ENCODE data around the gene LIMK1.
A peak's percentile ranks its signal among the peaks of the same experiment; 100 is the strongest.

LIMK1 gene

GRCh38 chr7:74092321-74092963 lies 8.8 kb downstream of the LIMK1 start:
- Mint-ChIP-seq H3K4me3 (peak overlapping the region; percentile 70), H3K36me3 (ENCODE audit: low read depth) (peaks cover 7% of the 10 kb centered on the region), H3K4me1 (ENCODE audit: low read depth) (peaks cover 25% of the 10 kb centered on the region), H3K27me3 (no peaks in the 10 kb centered on the region), H3K27ac (peak overlapping the region; percentile 26), H3K9me3 (no peaks in the 10 kb centered on the region)

GRCh38 chr7:74092964-74093471 lies 9.4 kb downstream of the LIMK1 start:
- Mint-ChIP-seq H3K36me3 (ENCODE audit: low read depth) (peaks cover 8% of the 10 kb centered on the region), H3K27ac (peak overlapping the region; percentile 81), H3K4me1 (ENCODE audit: low read depth) (peaks cover 27% of the 10 kb centered on the region), H3K4me3 (peak overlapping the region; percentile 70), H3K9me3 (no peaks in the 10 kb centered on the region), H3K27me3 (no peaks in the 10 kb centered on the region)

GRCh38 chr7:74093671-74094223 lies 10.1 kb downstream of the LIMK1 start:
- no peaks in the 10 kb centered on the region for H3K9me3 Mint-ChIP-seq
- H3K27ac Mint-ChIP-seq: peak overlapping the region; percentile 81
- peaks cover 30% of the 10 kb centered on the region for H3K4me1 Mint-ChIP-seq (ENCODE audit: low read depth)
- peaks cover 10% of the 10 kb centered on the region for H3K36me3 Mint-ChIP-seq (ENCODE audit: low read depth)
- H3K27me3 Mint-ChIP-seq: no peaks in the 10 kb centered on the region
- peak overlapping the region; percentile 70 for H3K4me3 Mint-ChIP-seq

GRCh38 chr7:74094224-74095101 lies 10.9 kb downstream of the LIMK1 start:
- Mint-ChIP-seq H3K4me1 (ENCODE audit: low read depth) (peaks cover 30% of the 10 kb centered on the region), H3K36me3 (ENCODE audit: low read depth) (peaks cover 10% of the 10 kb centered on the region), H3K27me3 (no peaks in the 10 kb centered on the region), H3K27ac (peak overlapping the region; percentile 81), H3K4me3 (peak overlapping the region; percentile 70), H3K9me3 (no peaks in the 10 kb centered on the region)

- Mint-ChIP-seq H3K4me1 (ENCODE audit: low read depth) (peaks cover 30% of the 10 kb centered on the region), H3K9me3 (no peaks in the 10 kb centered on the region), H3K27me3 (no peaks in the 10 kb centered on the region), H3K4me3 (peak overlapping the region; percentile 70), H3K27ac (peak overlapping the region; percentile 81), H3K36me3 (ENCODE audit: low read depth) (peaks cover 10% of the 10 kb centered on the region)
Measured at GRCh38 chr7:74095135-74095534, 11.5 kb downstream of the LIMK1 start.

- Mint-ChIP-seq H3K27ac (no peak overlapping the region), H3K36me3 (ENCODE audit: low read depth) (peaks cover 16% of the 10 kb centered on the region), H3K9me3 (no peaks in the 10 kb centered on the region), H3K27me3 (no peaks in the 10 kb centered on the region), H3K4me1 (ENCODE audit: low read depth) (peaks cover 24% of the 10 kb centered on the region), H3K4me3 (no peak overlapping the region)
Measured at GRCh38 chr7:74097937-74098614, 14.5 kb downstream of the LIMK1 start.

GRCh38 chr7:74099031-74099430 lies 15.4 kb downstream of the LIMK1 start:
- Mint-ChIP-seq H3K9me3 (no peaks in the 10 kb centered on the region), H3K4me3 (no peak overlapping the region), H3K27me3 (no peaks in the 10 kb centered on the region), H3K27ac (no peak overlapping the region), H3K36me3 (ENCODE audit: low read depth) (peaks cover 22% of the 10 kb centered on the region), H3K4me1 (ENCODE audit: low read depth) (peaks cover 17% of the 10 kb centered on the region)

- Mint-ChIP-seq H3K9me3 (no peaks in the 10 kb centered on the region), H3K27me3 (no peaks in the 10 kb centered on the region), H3K27ac (no peak overlapping the region), H3K36me3 (ENCODE audit: low read depth) (peaks cover 26% of the 10 kb centered on the region), H3K4me3 (no peak overlapping the region), H3K4me1 (ENCODE audit: low read depth) (peaks cover 7% of the 10 kb centered on the region)
Measured at GRCh38 chr7:74101061-74101681, 17.6 kb downstream of the LIMK1 start.

- no peak overlapping the region for H3K27ac Mint-ChIP-seq
- H3K36me3 Mint-ChIP-seq (ENCODE audit: low read depth): peaks cover 18% of the 10 kb centered on the region
- no peak overlapping the region for H3K4me3 Mint-ChIP-seq
Measured at GRCh38 chr7:74103219-74103772, 19.7 kb downstream of the LIMK1 start.

GRCh38 chr7:74104702-74105101 lies 21.1 kb downstream of the LIMK1 start:
- H3K4me3 Mint-ChIP-seq: no peak overlapping the region
- peaks cover 16% of the 10 kb centered on the region for H3K36me3 Mint-ChIP-seq (ENCODE audit: low read depth)
- no peaks in the 10 kb centered on the region for H3K27me3 Mint-ChIP-seq
- no peaks in the 10 kb centered on the region for H3K9me3 Mint-ChIP-seq
- peaks cover 3% of the 10 kb centered on the region for H3K4me1 Mint-ChIP-seq (ENCODE audit: low read depth)
- H3K27ac Mint-ChIP-seq: no peak overlapping the region

More at GRCh38 chr7:74103219-74103772, 19.7 kb downstream of the LIMK1 start:
- H3K9me3 Mint-ChIP-seq: no peaks in the 10 kb centered on the region
- peaks cover 3% of the 10 kb centered on the region for H3K4me1 Mint-ChIP-seq (ENCODE audit: low read depth)
- no peaks in the 10 kb centered on the region for H3K27me3 Mint-ChIP-seq

GRCh38 chr7:74105992-74106391 lies 22.4 kb downstream of the LIMK1 start:
- Mint-ChIP-seq H3K27ac (no peak overlapping the region), H3K9me3 (no peaks in the 10 kb centered on the region), H3K36me3 (ENCODE audit: low read depth) (peaks cover 25% of the 10 kb centered on the region), H3K27me3 (no peaks in the 10 kb centered on the region), H3K4me3 (no peak overlapping the region), H3K4me1 (ENCODE audit: low read depth) (peaks cover 2% of the 10 kb centered on the region)

GRCh38 chr7:74106846-74107245 lies 23.2 kb downstream of the LIMK1 start:
- no peak overlapping the region for H3K27ac Mint-ChIP-seq
- no peaks in the 10 kb centered on the region for H3K27me3 Mint-ChIP-seq
- no peaks in the 10 kb centered on the region for H3K4me1 Mint-ChIP-seq (ENCODE audit: low read depth)
- H3K9me3 Mint-ChIP-seq: no peaks in the 10 kb centered on the region
- H3K36me3 Mint-ChIP-seq (ENCODE audit: low read depth): peaks cover 33% of the 10 kb centered on the region
- H3K4me3 Mint-ChIP-seq: no peak overlapping the region

GRCh38 chr7:74115326-74115725 lies 31.7 kb downstream of the LIMK1 start:
- H3K4me3 Mint-ChIP-seq: no peak overlapping the region
- no peaks in the 10 kb centered on the region for H3K27me3 Mint-ChIP-seq
- no peaks in the 10 kb centered on the region for H3K4me1 Mint-ChIP-seq (ENCODE audit: low read depth)
- no peak overlapping the region for H3K27ac Mint-ChIP-seq
- H3K9me3 Mint-ChIP-seq: no peaks in the 10 kb centered on the region
- peaks cover 26% of the 10 kb centered on the region for H3K36me3 Mint-ChIP-seq (ENCODE audit: low read depth)

GRCh38 chr7:74116356-74116755 lies 32.8 kb downstream of the LIMK1 start:
- Mint-ChIP-seq H3K4me3 (no peak overlapping the region), H3K4me1 (ENCODE audit: low read depth) (no peaks in the 10 kb centered on the region), H3K27ac (no peak overlapping the region), H3K27me3 (no peaks in the 10 kb centered on the region), H3K9me3 (no peaks in the 10 kb centered on the region), H3K36me3 (ENCODE audit: low read depth) (peaks cover 20% of the 10 kb centered on the region)

All from stimulated activated naive CD8-positive, alpha-beta T cell treated with anti-CD3 and anti-CD28 coated beads, Interleukin-15, Interleukin-2, amounts not matched to agents 100 ng/mL and 50 ng/mL, for 24 hours (primary cell).